RPMI7951 (cell line): ENCODE results near the gene ELAVL1. TPM values are rescaled to one million over a fixed set of nuclear protein-coding genes. Genes with fewer than 3 reads are reported as not detected.
"Not testable (repeated sequence)": the region's sequence is repeated elsewhere in the genome, so short reads cannot be mapped to it uniquely, and the experiment has no call there.

Experiments
- DNase-seq: peaks from one replicate; pipeline ENCODE4 v3.0.0-alpha.2; 2012; ENCODE audit warnings: low read depth
- total RNA-seq: library from RNA; depleted of rRNA; stranded (reverse); fragments of >200 nt; shearing (Covaris generic); gene quantifications from 2 replicates; pipeline ENCODE4 v1.2.3, GENCODE V29; 2014

ELAVL1 gene
- total RNA-seq, 1 experiment from 2014 or later, result 31.8 TPM

GRCh38 chr19:7921967-7922835 is 83.2 kb downstream of the ELAVL1 start:
- no peak for DNase-seq

GRCh38 chr19:7921302-7921966 is 84.0 kb downstream of the ELAVL1 start:
- DNase-seq, result no peak

GRCh38 chr19:7920519-7921301 is 84.7 kb downstream of the ELAVL1 start:
- DNase-seq, result peak; percentile 96

- peak; percentile 91 for DNase-seq
These were observed 85.6 kb downstream of the ELAVL1 start, which contains the start of gene SNAPC2 for GRCh38 chr19:7919610-7920518. Gene SNAPC2 (plus strand): TSS chr19:7920338. CDS start chr19:7920367, 29 bp downstream.

- DNase-seq, result no peak
These were observed 86.6 kb downstream of the ELAVL1 start for GRCh38 chr19:7918615-7919421.

- not testable (repeated sequence) for DNase-seq
These were observed 87.3 kb downstream of the ELAVL1 start for GRCh38 chr19:7918062-7918614.

- no peak for DNase-seq
These were observed 88.0 kb downstream of the ELAVL1 start for GRCh38 chr19:7917267-7918061.

- no peak for DNase-seq
These were observed 88.5 kb downstream of the ELAVL1 start for GRCh38 chr19:7916955-7917266.

- no peak for DNase-seq
These were observed 89.1 kb downstream of the ELAVL1 start for GRCh38 chr19:7916103-7916954.

GRCh38 chr19:7915250-7916102 is 90.0 kb downstream of the ELAVL1 start:
- no peak for DNase-seq

GRCh38 chr19:7914598-7915045 is 90.8 kb downstream of the ELAVL1 start, which contains the start of gene TGFBR3L:
Gene TGFBR3L (plus strand): TSS chr19:7914830.
- no peak for DNase-seq

GRCh38 chr19:7914099-7914498 is 91.3 kb downstream of the ELAVL1 start:
- DNase-seq, result no peak

- DNase-seq, result no peak
These were observed 91.8 kb downstream of the ELAVL1 start for GRCh38 chr19:7913652-7914051.

GRCh38 chr19:7912697-7913564 is 92.5 kb downstream of the ELAVL1 start:
- no peak for DNase-seq

- DNase-seq, result no peak
These were observed 93.2 kb downstream of the ELAVL1 start for GRCh38 chr19:7912144-7912696.
